Panc1 (cell line): ENCODE results near the gene COX6A1. TPM values are rescaled to one million over a fixed set of nuclear protein-coding genes. Genes with fewer than 3 reads are reported as not detected.

ENCODE experiments used
- ATAC-seq: fragments of 200-7000 bp; cut with Tn5 transposase; 2 replicates; pipeline ENCODE4 v1.9.1; 2020; ENCODE audit warnings: mild to moderate bottlenecking, moderate library complexity
- BruUV-seq: library from RNA; stranded (reverse); fragments of 400-500 nt; replicated peaks from 2 replicates; lab custom pipeline; 2021; lab: Mats Ljungman, UMichigan
- CTCF ChIA-PET: fragments of 300-600 bp; sonication (Branson Sonifier 250); formaldehyde crosslinking; loops from one replicate; lab custom pipeline; 2022; ENCODE audit warnings: antibody characterized with exemption; lab: Charles Lee
- POLR2A ChIA-PET: fragments of 300-600 bp; sonication (Branson Sonifier 250); formaldehyde crosslinking; loops from one replicate; lab custom pipeline; 2022; ENCODE audit warnings: antibody characterized with exemption; lab: Charles Lee
- DNase-seq: peaks from one replicate; pipeline ENCODE4 v3.0.0-alpha.2; 2010; ENCODE audit warnings: low read depth, low spot score
- H3K27ac ChIP-seq: 2 replicates; pipeline ENCODE4 v1.5.1; 2011; ENCODE audit warnings: mild to moderate bottlenecking, low read length, inconsistent platforms
- H3K27me3 ChIP-seq: fragments of 200-500 bp; sonication (Bioruptor generic); 2 replicates; pipeline ENCODE4 v1.6.0; 2014; ENCODE audit warnings: low read length, inconsistent platforms; ENCODE audit not compliant: control insufficient read depth, insufficient read depth
- H3K36me3 ChIP-seq: fragments of 200-500 bp; sonication (Bioruptor generic); 2 replicates; pipeline ENCODE4 v1.5.1; 2014; ENCODE audit warnings: inconsistent platforms, mild to moderate bottlenecking, low read length, moderate library complexity; ENCODE audit not compliant: control insufficient read depth, insufficient read depth
- H3K4me1 ChIP-seq: 2 replicates; pipeline ENCODE4 v1.5.1; 2011; ENCODE audit warnings: inconsistent platforms, mild to moderate bottlenecking, low read length, moderate library complexity; ENCODE audit not compliant: control insufficient read depth, insufficient read depth
- H3K4me3 ChIP-seq, 2 experiments: 2 replicates each; pipeline ENCODE4 v1.5.1; 2011 to 2012; ENCODE audit warnings: low read depth in 2 of 2, low read length in 2 of 2, mild to moderate bottlenecking in 2 of 2, inconsistent platforms in 1 of 2, moderate library complexity in 1 of 2
- H3K9me3 ChIP-seq: fragments of 200-500 bp; sonication (Bioruptor generic); 2 replicates; pipeline ENCODE4 v1.5.1; 2014; ENCODE audit warnings: low read depth, mild to moderate bottlenecking, inconsistent platforms, low read length, moderate library complexity; ENCODE audit not compliant: control insufficient read depth, insufficient read depth
- CTCF ChIP-seq: fragments of 450-650 bp; IDR thresholded peaks from 2 replicates; pipeline ENCODE4 v1.5.1; 2017; ENCODE audit warnings: mild to moderate bottlenecking
- POLR2AphosphoS5 ChIP-seq: IDR thresholded peaks from 2 replicates; pipeline ENCODE4 v1.6.1; 2012; ENCODE audit warnings: mild to moderate bottlenecking, low read depth, low read length, moderate library complexity
- REST ChIP-seq, 2 experiments: IDR thresholded peaks; 2 replicates each; pipeline ENCODE4 v1.6.1; 2011 to 2012; ENCODE audit warnings: low read depth in 2 of 2, control low read depth in 1 of 2, low read length in 1 of 2, mild to moderate bottlenecking in 1 of 2, moderate library complexity in 1 of 2; ENCODE audit not compliant: insufficient read depth in 1 of 2
- SIN3A ChIP-seq: IDR thresholded peaks from 2 replicates; pipeline ENCODE4 v1.6.1; 2012; ENCODE audit warnings: low read depth, mild to moderate bottlenecking, low read length, moderate library complexity, borderline replicate concordance; ENCODE audit not compliant: insufficient read depth
- TCF7L2 ChIP-seq: IDR thresholded peaks from 2 replicates; pipeline ENCODE4 v1.6.1; 2011; ENCODE audit warnings: mild to moderate bottlenecking, low read depth, low read length, inconsistent platforms
- in situ Hi-C: cut with HindIII; loops from 2 replicates; pipeline ENCODE4 v1.10.0; 2016; ENCODE audit warnings: low sequenced_read_pairs, low pct_unique_long_range_greater_than_20kb
- intact Hi-C: fragments of 100-400 bp; cut with micrococcal nuclease; formaldehyde crosslinking; loops from one replicate; pipeline ENCODE4 v1.10.0; 2022; ENCODE audit not compliant: unreplicated experiment
- total RNA-seq: library from RNA; stranded (reverse); gene quantifications from one replicate; pipeline ENCODE4 v1.2.1, GENCODE V29; 2021; ENCODE audit not compliant: unreplicated experiment

COX6A1 gene
- total RNA-seq, 1 experiment from 2014 or later, result 557 TPM

GRCh38 chr12:120474616-120474960, 36.7 kb downstream of the COX6A1 start:
- Histone ChIP-seq H3K27me3 (no peaks in the 10 kb centered on the region), H3K9me3 (no peaks in the 10 kb centered on the region), H3K4me3 (no peak overlapping the region), H3K4me1 (peaks cover 20% of the 10 kb centered on the region), H3K36me3 (no peaks in the 10 kb centered on the region), H3K27ac (no peak overlapping the region)
- ChIA-PET POLR2A (interaction anchor here (0.7 to 1.0 kb wide), 3 partner anchors 9 to 99 kb away, joined by 3 read pairs; no protein-coding TSS in a partner anchor), CTCF (interaction anchor here (0.6 kb wide), 1 partner anchor 26 kb away, joined by 5 read pairs; no protein-coding TSS in a partner anchor)
- intact Hi-C loops (no loop called here), in situ Hi-C loops (no loop called here)
- DNase-seq, result no peak
- BruUV-seq, result no TSS peak
- 0 out of 2 replicates have a peak, but pooled peaks have one; percentile 31 for ATAC-seq
- TF ChIP-seq SIN3A (no peak), REST (IDR thresholded peaks at IDR 0.05; ENCODE audit: insufficient read depth in 1 of 2, low read depth in 2 of 2, low read length in 1 of 2) (no peak), POLR2AphosphoS5 (no peak), TCF7L2 (no peak), CTCF (no peak)

GRCh38 chr12:120475643-120476042, 37.7 kb downstream of the COX6A1 start:
- intact Hi-C loops (no loop called here), in situ Hi-C loops (no loop called here)
- no peak for TF ChIP-seq TCF7L2
- TF ChIP-seq REST (IDR thresholded peaks at IDR 0.05; ENCODE audit: insufficient read depth in 1 of 2, low read depth in 2 of 2, low read length in 1 of 2), result no peak
- Histone ChIP-seq H3K27ac (no peak overlapping the region), H3K9me3 (no peaks in the 10 kb centered on the region), H3K4me1 (peaks cover 23% of the 10 kb centered on the region), H3K27me3 (no peaks in the 10 kb centered on the region), H3K36me3 (no peaks in the 10 kb centered on the region), H3K4me3 (no peak overlapping the region)
- ChIA-PET CTCF (no interaction called here), POLR2A (no interaction called here)
- no TSS peak for BruUV-seq
- DNase-seq (no peak), ATAC-seq (no peak)
